HuH-7.5 (cell line): ENCODE data around the gene FAM168A.
A peak's percentile ranks its signal among the peaks of the same experiment; 100 is the strongest.

Experiments used
- DNase-seq: peaks from one replicate; pipeline ENCODE4 v3.0.0; 2011; ENCODE audit warnings: low spot score

The FAM168A gene

DNA sequence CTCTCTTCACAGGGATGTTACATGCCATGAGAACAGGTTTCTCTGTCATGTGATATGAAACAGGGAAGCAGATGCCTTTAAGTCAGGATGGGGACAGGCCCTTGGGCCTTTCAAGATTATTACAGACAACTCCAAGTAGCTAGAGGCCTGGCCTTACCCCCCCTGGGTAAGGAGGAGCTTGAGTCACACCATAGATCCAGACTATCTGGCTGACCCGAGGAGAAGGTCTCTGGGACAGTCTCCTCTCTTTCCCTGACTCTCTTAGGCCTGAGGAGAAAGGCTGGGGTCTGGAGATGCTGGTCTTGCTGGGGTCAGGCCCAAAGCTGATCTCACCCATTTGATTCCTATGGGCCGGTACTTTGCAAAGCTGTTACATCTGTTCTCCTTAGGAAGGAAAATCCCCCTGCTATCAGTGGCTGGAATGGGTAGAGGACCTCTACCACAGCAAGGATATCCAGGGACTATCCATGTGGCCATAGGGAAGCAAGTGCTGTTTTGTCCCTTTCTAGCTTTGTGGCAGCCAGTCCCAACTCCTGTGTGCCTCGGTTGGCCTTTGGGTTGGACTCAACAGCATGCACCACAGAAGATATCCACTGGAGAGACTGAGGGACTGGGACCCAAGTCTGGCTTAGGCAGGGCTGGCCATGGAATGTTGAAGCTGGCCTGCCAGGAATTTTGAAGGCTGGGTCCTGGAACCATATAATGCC, 196.5 kb downstream of the FAM168A start:
- DNase-seq = no peak

DNA sequence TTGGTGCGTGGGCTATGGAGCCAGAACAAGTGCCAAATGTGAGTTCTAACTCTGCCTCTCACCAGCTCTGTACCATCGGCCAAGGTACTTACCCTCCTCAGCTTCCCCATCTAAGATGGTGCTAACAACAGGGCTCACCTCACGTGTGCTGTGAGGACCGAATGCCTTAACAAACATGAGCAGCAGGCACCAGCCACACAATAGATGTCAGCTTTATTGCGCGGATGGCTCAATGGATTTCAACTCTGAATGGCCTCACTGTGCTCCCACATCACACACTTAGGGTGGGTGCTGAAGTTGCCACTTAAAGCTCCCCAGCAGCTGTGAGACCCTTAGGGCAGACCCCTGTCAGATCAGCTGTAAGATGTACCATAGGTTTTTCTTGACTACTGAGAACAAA, 197.6 kb downstream of the FAM168A start:
- DNase-seq = no peak

DNA sequence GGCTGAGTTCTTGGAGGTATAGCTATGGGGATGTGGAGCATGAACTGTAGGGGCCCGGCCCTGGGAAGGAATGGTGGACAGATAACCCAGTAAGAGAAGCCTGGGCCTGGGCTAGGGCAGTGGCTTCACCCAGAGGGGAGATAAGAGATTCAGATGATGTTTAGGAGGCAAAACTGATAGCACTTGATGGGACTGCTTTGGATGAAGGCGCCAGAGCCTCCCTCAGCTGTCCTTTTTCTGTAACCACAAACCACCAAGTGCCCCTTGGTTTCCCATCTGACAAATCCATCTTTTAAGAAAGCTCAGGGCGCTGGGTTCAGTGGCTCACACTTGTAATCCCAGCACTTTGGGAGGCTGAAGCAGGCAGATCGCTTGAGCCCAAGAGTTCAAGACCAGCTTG, 198.3 kb downstream of the FAM168A start:
- no peak for DNase-seq

DNA sequence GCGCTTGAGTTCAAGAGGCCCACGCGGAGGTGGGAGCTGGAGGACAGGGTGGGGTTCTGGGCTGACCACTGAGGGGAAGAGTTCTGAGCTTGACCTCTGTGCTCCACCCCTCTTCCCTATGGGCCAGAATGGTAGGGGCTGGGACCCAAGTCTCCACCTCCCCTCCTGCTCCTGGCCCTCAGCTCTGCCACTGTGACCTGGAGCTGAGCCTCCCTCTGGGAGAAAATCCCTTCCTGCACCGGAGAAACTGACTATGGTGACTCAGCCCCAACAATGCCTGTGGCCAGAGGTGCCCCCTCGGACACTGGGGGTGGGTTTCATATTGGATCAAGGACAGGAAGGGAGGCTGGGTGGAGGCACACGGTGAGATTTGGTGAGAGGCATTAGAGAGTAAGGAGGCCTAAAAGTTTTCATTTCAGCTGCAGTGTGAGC, 198.7 kb downstream of the FAM168A start:
- DNase-seq = no peak

DNA sequence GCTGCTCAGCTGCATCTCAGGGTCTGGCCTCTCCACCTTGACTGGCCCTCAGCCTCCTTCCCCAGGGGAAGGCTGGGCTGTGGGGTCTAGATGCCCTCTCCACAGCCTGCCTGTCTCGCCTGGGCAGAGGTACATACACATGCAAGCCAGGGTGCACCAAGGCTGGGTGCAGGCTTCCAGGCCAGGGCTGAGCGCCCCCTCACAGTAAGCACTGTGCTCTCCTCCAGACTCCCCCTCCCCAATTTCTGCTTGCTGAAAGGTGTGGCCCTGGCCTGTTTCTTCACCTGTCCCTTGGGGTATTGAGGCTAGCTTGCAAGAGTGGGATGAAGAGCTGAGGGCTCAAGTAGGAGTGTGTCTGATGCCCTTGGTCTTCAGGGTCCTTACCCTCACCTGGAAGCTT, 199.2 kb downstream of the FAM168A start:
- no peak for DNase-seq

DNA sequence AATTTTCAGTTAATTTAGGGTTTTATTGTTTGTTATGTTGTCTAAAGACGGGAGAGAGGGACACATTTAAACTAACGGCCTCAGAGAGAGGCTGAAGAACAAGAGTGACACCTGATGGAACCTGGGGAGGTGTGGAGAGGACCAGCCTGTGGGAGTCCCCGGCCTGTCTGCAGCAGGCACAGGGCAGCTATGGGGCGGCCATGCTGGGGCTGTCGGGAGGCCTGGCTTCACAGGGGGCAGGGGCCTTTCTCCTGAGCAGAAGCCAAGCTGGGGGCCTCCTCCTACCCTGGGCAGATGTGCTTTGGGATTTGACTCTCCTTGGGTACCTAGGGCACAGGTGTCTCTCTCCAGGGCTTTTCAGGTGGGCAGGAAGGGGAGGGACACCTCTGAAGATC, 199.8 kb downstream of the FAM168A start:
- DNase-seq = no peak

DNA sequence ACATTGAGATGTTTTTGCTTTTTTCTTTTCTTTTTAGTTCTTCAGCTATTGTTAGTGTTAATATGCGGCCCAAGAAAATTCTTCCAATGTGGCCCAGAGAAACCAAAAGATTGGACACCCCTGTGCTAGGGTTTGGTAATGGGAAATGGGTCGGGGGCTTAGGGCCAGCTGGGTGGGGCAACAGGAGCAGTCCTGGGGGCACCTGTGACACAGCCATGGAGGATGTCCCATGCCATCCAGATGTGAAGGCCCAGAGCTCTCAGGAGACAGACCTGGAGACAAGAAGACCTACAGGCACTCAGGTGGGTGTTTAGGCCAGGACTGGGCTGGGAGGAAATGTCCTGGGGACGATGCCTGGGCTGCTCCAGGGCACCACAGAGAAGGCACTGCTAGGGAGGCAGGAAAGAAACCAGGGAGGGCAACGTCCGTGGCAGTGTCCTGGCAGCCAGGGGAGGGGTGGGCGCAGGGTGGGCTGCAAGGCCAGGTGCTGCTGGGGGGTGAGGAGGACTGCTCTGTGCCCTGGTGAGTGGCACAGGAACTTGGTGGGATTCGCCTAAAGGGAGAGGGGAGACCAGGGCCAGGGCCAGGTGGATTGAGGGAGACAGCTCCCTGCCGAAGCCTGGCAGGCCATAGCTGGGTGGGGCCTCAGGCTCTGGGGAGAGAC, 200.3 kb downstream of the FAM168A start:
- DNase-seq = no peak

DNA sequence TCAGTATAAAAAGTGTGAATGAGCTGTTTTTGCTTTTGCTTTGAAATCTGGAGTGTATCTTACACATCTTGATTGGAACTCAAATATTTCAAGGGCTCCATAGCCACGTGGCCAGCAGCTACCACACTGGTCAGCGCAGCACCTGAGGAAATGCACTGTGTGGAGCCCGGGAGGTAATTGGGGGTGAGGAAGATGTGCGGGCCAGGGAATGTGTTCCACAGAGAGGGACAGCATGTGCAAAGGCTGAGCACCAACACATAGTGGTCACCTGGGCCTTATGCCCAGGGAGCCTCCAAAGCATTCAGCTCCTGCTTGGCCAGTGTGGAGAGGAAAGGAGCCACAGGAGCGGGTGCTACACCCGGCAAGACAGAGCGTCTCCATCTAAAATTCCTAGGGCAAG, 200.9 kb downstream of the FAM168A start:
- DNase-seq = no peak

DNA sequence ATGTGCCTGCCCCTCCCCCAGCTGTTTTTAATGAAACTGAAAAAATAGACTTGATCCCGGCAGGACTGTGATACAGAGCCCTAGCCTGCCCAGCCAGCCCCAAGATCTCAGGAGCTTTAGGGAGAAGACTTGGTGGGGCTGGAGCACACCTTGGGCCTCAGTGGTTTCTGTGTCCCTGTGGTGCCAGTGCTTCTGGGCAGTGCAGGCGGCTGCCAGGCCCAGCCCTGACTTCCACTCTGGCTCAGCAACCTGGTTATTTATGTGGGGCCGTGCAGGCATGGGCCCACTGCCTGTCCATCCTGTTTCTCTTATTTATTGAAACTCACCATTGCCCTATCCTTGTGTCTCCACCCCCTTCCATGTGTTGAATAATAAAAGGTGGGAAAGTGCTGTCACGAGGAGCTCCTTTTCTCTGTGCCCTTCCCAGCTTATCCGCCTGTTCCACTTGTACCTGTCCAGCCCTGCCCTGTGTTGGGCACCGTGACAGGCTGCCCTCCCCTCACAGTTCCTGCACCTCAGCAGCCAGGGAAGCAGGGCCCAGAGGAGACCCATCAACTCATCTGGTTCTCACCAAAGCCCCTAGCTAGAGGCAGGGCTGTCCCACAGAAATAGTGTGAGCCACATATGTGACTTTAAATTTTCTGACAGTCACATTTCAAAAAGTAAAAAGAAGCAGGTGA, 201.5 kb downstream of the FAM168A start:
- DNase-seq = no peak

DNA sequence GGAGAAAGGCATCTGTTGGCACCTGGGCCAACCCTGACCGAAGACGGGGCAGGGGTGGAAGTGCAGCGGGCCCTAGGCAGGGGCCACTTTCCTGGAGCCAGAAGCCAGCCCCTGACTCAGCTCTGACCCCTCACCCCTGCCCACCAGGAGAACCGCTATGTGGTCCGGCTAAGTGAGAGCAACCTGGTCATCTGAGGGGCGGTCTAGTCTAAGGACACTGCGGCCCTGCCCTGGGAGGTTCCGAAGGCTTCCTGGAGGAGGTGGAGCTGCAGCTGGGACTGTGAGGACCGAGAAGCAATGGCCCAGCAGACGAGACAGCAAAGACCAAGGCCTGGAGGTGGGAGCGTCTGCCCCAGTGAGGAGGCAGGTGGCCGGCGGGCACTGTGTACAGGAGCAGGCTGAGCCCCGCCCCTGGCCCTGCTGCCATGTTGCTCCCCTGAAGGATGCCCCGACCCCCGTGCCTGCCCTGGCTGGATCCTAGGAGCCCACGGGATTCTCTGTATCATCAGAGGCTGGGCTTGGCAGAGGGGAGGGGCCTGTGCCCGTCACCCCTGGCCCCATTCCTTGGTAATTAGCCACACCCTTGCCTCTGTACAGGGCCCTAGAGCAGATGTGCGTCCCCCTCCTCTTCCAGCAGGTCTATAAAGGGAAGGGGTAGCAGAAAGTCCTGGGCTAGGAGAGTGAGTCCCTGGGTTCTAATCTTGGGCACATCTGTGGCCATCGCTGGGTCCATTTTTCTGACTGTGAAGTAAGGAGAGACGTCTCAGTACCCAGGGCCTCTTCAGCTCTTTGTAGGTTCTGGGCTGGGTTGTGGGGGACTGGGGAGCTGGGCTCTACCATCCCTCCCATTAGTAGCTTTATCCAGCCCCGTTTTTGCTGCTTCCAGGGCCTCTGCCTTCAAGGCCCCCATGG, 202.4 kb downstream of the FAM168A start:
- no peak for DNase-seq

DNA sequence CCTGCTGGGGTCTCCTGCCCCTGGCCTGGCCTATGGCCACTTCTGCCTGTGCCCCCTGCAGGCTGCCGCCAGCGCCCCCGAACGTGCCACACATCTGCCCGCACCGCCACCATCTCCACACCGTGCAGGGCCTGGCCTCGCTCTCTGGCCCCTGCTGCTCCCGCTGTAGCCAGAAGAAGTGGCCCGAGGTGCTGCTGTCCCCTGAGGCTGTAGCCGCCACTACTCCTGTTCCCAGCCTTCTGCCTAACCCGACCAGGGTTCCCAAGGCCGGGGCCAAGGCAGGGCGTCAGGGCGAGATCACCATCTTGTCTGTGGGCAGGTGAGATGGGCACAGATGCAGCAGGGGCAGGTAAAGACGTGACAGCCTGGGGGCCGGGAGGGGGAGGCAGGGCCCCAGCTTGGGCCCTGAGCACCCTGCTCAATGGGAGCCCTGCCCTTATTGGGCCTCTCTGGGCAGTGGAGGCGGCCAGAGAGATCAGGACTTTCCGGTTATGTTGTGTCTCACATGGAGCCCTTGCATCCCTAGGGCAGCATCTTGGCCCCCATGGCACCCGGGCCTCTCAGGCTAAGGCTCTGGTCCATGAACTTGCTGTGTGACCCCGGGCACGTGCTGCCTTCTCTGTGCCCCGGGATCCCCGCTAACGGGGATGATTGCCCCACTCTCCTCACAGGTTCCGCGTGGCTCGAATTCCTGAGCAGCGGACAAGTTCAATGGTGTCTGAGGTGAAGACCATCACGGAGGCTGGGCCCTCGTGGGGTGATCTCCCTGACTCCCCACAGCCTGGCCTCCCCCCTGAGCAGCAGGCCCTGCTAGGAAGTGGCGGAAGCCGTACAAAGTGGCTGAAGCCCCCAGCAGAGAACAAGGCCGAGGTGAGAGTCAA, 203.3 kb downstream of the FAM168A start:
- DNase-seq = no peak

DNA sequence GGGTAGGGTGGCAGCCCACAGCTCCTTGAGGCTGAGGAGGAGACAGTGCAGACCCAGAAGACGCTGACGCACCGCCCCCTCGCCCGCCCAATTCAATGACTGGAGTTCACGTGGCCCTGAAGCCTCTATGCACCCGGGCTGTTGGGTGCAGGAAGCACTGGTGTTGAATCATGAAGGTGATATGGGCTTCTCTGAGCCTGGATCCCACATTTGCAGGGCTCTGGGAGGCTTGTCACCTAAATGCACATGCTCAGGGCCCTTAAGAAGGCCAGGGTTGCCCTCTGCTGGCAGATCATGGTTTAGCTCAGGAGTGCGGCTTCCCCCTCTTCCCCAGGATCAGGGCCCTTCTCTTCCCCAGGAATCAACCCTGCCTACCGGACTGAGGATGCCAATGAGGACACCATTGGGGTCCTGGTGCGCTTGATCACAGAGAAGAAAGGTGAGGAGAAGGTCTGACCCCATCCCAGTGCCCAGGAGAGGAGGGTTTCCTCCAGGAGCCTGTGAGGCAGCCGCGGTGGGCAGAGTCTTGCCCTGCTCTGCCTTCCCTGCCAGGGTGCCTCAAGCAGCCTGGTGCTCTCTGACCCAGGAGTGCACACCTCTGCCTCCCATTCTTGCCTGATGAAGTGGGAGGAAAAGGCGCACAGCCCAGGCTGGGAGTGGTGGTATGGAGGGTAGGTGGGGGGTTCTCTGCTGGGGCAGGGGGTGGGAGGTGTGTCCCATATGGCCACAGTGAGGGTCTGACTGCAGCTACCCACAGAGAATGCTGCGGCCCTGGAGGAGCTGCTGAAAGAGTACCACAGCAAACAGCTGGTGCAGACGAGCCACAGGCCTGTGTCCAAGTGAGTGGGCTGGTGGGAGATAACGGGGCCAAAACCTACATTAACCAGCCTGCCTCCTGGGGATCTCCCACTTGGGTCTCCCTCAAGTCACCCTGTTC, 204.2 kb downstream of the FAM168A start:
- peak; percentile 95 for DNase-seq

DNA sequence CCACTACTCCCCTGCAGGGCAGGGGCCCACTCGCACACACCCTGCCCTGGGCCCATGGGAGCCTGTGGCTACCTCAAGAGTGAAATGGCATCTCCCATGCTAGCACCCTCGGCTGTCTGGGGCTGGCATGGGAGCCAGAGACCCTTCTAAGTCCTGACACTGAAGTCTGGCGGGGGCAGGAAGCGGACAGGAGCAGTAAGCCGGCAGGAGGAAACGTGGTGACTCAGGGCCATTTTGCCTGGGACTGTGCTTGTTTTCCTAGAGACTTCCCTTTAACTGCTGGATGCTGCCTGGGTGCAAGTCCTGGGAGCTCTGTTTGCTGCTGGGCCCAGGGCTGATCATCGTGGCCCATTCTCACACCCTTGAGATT, 204.9 kb downstream of the FAM168A start:
- DNase-seq = no peak

DNA sequence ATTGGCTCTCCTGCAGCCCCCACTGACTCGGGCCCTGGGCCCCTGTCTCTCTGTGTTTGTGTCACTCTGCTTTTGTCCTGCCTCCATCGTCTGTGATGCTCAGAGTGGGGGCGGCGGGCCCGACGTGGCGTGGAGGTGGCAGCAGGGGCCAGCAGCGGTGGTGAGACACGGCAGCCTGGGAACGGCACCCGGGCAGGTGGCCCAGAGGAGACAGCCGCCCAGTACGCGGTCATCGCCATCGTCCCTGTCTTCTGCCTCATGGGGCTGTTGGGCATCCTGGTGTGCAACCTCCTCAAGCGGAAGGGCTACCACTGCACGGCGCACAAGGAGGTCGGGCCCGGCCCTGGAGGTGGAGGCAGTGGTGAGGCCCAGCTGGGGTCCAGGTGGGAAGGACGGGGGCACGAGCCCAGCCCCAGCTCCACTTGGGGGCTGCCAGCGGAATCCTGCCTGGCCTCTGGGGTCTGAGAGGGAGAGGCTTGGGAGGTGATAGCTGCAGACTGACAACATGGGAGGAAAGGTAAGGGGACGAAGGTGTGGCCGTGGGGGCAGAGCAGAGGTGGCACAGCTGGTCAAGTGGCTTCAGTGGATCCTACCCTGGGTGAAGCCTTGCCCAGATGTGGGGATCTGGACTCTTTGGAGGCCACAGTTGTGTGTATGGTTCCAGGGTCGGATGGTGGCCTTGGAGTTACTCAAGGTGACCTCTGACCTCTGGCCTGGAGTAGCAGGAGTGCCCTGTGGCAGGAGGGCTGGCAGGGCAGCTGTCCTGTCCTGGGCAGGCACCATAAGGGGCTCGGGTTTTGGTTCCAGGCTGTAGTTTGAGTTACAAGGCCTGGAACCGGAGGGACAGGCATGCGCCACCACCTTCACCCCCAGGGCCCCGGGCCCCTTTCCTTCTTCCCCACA, 205.6 kb downstream of the FAM168A start:
- no peak for DNase-seq

DNA sequence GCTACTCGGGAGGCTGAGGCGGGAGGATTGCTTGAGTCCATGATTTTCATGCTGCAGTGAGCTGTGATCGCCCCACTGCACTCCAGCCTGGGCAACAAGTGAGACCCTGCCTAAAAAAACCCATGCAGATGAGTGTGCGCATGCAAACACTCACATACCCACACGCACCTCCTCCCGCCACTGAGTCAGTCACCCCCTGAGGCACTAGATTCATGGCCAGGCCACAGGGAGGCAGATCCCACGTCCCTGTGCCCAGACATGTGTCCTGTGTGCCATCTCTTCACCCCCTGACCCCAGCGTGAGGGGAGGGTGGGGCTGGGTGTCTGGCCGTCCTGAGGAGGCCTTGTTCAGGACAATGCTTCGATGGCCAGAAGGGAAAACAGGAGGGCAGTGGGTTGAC, 206.2 kb downstream of the FAM168A start:
- DNase-seq = no peak

DNA sequence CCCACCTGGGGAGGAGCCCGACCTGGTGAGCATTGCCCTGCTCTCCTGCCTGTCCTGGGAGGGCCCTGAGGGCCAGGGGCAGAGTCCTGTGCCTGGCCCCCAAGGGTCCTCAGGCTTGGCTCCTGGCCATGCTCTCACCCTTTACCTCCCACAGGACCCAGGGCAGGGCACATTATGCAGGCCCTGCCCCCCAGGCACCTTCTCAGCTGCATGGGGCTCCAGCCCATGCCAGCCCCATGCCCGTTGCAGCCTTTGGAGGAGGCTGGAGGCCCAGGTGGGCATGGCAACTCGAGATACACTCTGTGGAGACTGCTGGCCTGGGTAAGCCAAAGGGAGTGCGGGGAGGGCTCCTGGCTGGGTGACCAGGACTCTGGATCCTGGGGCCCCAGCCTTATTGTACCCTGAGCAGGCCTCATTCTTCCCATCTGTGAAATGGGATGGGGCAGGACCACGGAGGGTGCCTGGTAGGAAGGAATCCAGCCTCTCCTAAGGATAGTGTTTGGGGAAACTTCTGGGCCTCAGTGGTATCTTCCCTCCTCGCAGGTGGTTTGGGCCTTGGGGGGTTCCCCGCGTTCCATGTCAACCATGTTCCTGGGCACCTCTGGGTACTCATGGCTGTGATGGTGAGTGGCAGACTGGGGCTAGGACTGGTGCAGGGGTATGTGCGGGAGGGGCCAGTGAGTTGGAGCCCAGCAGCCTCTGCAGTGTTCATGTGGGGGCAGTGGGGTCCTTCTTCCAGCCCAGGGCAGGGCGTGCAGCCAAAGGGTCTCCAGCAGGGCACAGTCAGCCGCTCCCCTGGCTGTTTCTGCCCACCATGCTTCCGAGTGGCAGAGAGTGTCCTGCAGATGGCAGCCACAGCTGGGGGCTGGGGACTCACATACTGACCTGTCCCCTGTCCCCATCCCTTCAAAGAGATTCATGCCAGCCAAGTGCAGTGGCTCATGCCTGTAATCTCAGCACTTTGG, 207.0 kb downstream of the FAM168A start:
- DNase-seq = no peak

DNA sequence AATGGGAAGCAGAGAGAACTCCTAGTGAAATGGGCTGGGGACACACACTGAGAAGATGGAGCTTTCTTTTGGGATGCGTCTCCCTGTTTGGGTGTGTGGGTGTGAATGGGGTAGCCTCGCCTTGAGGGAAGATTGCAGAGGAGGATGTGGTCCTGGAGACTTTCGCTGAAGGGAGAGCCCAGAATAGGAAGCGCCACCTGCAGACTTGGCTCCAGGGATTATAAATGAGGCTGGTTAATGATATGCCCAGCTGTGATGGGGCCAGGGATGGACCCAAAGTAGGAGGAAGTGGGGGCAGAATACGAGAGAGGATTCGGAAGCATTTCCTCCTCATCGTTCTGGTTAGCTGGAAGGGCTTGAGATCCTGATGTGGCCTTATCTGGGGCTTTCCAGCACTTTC, 208.0 kb downstream of the FAM168A start:
- no peak for DNase-seq

DNA sequence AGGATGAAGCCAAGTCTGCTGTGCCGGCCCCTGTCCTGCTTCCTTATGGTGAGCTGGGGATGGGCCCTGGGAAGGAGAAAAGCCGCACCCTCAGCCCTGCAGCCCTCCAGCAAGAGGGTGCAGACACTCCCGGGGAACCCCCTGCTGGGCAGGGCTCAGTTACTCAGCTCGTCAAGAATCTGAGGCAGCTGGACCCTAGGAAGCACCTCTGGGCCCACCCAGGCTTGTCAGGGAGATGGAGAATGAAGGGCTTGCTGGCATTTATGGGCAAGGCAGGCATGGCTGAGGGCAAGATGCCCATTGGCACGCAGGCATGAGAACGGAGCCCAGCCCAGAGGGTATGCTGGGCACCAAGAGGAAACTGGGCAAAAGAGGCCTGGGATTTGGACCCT, 208.8 kb downstream of the FAM168A start:
- no peak for DNase-seq
